Neural progenitor cell (in vitro differentiated cells): Measurements from ENCODE around the gene LDLRAD4. TPM values are rescaled to one million over a fixed set of nuclear protein-coding genes. Genes with fewer than 3 reads are reported as not detected.

ENCODE experiments used
- DNase-seq: peaks from one replicate; pipeline ENCODE4 v3.0.0-alpha.2; 2016; ENCODE audit warnings: low spot score
- H2AFZ ChIP-seq: fragments of 200-600 bp; sonication (generic); replicated peaks from 2 replicates; pipeline ENCODE4 v1.6.1; 2016; ENCODE audit warnings: antibody characterized with exemption
- H3F3A ChIP-seq: fragments of 200-600 bp; sonication (generic); 2 replicates; pipeline ENCODE4 v1.6.1; 2016; ENCODE audit warnings: antibody characterized with exemption, low read depth
- H3K27ac ChIP-seq: fragments of 200-600 bp; sonication (generic); 2 replicates; pipeline ENCODE4 v1.5.1; 2016; ENCODE audit warnings: mild to moderate bottlenecking
- H3K27me3 ChIP-seq: fragments of 200-600 bp; sonication (generic); 2 replicates; pipeline ENCODE4 v1.6.1; 2016; ENCODE audit warnings: mild to moderate bottlenecking, moderate library complexity
- H3K36me3 ChIP-seq: fragments of 200-600 bp; sonication (generic); 2 replicates; pipeline ENCODE4 v1.5.1; 2016
- H3K4me1 ChIP-seq: fragments of 200-600 bp; sonication (generic); 2 replicates; pipeline ENCODE4 v1.6.1; 2016; ENCODE audit warnings: mixed run types
- H3K4me2 ChIP-seq: fragments of 200-600 bp; sonication (generic); 2 replicates; pipeline ENCODE4 v1.6.1; 2016
- H3K4me3 ChIP-seq: fragments of 200-600 bp; sonication (generic); 2 replicates; pipeline ENCODE4 v1.5.1; 2016
- H3K79me2 ChIP-seq: fragments of 200-600 bp; sonication (generic); 2 replicates; pipeline ENCODE4 v1.6.1; 2016; ENCODE audit warnings: low read depth
- H3K9ac ChIP-seq: fragments of 200-600 bp; sonication (generic); 2 replicates; pipeline ENCODE4 v1.6.1; 2016
- H3K9me3 ChIP-seq: fragments of 200-600 bp; sonication (generic); 2 replicates; pipeline ENCODE4 v1.5.1; 2016; ENCODE audit warnings: low read depth
- H4K20me1 ChIP-seq: fragments of 200-600 bp; sonication (generic); 2 replicates; pipeline ENCODE4 v1.6.1; 2016; ENCODE audit warnings: low read depth
- H3K27ac Mint-ChIP-seq: 3 replicates; pipeline ENCODE4 v1.8.0; 2021; ENCODE audit warnings: mixed read lengths
- H3K27me3 Mint-ChIP-seq: 2 replicates; pipeline ENCODE4 v1.8.0; 2022; ENCODE audit warnings: low read depth, mild to moderate bottlenecking, inconsistent platforms, moderate library complexity, mixed read lengths; ENCODE audit not compliant: insufficient read depth
- H3K36me3 Mint-ChIP-seq: 3 replicates; pipeline ENCODE4 v1.8.0; 2021; ENCODE audit warnings: mixed read lengths
- H3K4me1 Mint-ChIP-seq: 3 replicates; pipeline ENCODE4 v1.8.0; 2021; ENCODE audit warnings: mixed read lengths
- H3K4me3 Mint-ChIP-seq: 3 replicates; pipeline ENCODE4 v1.8.0; 2021; ENCODE audit warnings: mild to moderate bottlenecking, moderate library complexity, mixed read lengths
- H3K9me3 Mint-ChIP-seq: 3 replicates; pipeline ENCODE4 v1.8.0; 2020; ENCODE audit warnings: mixed read lengths
- EZH2 ChIP-seq: fragments of 200-600 bp; sonication (generic); IDR thresholded peaks from 2 replicates; pipeline ENCODE4 v1.6.1; 2017; ENCODE audit warnings: antibody characterized with exemption, mild to moderate bottlenecking, moderate library complexity
- EZH2phosphoT487 ChIP-seq: fragments of 200-600 bp; sonication (generic); IDR thresholded peaks from 2 replicates; pipeline ENCODE4 v1.6.1; 2017; ENCODE audit warnings: antibody characterized with exemption
- total RNA-seq: library from RNA; depleted of rRNA; stranded (reverse); fragments of >200 nt; gene quantifications from 2 replicates; pipeline ENCODE4 v1.2.3, GENCODE V29; 2015; ENCODE audit warnings: low replicate concordance
- TF ChIP-seq, protein P1 (sequence below): fragments of 200-600 bp; sonication (generic); IDR thresholded peaks from 2 replicates; pipeline ENCODE4 v1.5.1; 2017; ENCODE audit warnings: antibody characterized with exemption, mild to moderate bottlenecking

LDLRAD4 gene
- total RNA-seq, 1 donor from 2014 or later: 0.65 TPM

- Histone ChIP-seq H3K9me3 (no peaks in the 10 kb centered on the region), H3K36me3 (no peaks in the 10 kb centered on the region), H2AFZ (no peak overlapping the region), H4K20me1 (no peaks in the 10 kb centered on the region), H3K4me1 (no peaks in the 10 kb centered on the region), H3F3A (no peaks in the 10 kb centered on the region), H3K4me2 (no peak overlapping the region), H3K4me3 (no peak overlapping the region), H3K27me3 (no peaks in the 10 kb centered on the region), H3K27ac (no peak overlapping the region), H3K9ac (no peak overlapping the region), H3K79me2 (no peaks in the 10 kb centered on the region)
- Mint-ChIP-seq H3K36me3 (no peaks in the 10 kb centered on the region), H3K27ac (no peak overlapping the region), H3K27me3 (peaks cover 2% of the 10 kb centered on the region), H3K4me3 (no peak overlapping the region), H3K4me1 (peaks cover 2% of the 10 kb centered on the region), H3K9me3 (peaks cover 2% of the 10 kb centered on the region)
- DNase-seq: no peak
- no peak for TF ChIP-seq EZH2
- TF ChIP-seq, protein P1, sequence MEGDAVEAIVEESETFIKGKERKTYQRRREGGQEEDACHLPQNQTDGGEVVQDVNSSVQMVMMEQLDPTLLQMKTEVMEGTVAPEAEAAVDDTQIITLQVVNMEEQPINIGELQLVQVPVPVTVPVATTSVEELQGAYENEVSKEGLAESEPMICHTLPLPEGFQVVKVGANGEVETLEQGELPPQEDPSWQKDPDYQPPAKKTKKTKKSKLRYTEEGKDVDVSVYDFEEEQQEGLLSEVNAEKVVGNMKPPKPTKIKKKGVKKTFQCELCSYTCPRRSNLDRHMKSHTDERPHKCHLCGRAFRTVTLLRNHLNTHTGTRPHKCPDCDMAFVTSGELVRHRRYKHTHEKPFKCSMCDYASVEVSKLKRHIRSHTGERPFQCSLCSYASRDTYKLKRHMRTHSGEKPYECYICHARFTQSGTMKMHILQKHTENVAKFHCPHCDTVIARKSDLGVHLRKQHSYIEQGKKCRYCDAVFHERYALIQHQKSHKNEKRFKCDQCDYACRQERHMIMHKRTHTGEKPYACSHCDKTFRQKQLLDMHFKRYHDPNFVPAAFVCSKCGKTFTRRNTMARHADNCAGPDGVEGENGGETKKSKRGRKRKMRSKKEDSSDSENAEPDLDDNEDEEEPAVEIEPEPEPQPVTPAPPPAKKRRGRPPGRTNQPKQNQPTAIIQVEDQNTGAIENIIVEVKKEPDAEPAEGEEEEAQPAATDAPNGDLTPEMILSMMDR: no peak
- TF ChIP-seq EZH2phosphoT487: no peak
Observed at GRCh38 chr18:13405305-13406038, 186.9 kb downstream of the LDLRAD4 start.

DNA sequence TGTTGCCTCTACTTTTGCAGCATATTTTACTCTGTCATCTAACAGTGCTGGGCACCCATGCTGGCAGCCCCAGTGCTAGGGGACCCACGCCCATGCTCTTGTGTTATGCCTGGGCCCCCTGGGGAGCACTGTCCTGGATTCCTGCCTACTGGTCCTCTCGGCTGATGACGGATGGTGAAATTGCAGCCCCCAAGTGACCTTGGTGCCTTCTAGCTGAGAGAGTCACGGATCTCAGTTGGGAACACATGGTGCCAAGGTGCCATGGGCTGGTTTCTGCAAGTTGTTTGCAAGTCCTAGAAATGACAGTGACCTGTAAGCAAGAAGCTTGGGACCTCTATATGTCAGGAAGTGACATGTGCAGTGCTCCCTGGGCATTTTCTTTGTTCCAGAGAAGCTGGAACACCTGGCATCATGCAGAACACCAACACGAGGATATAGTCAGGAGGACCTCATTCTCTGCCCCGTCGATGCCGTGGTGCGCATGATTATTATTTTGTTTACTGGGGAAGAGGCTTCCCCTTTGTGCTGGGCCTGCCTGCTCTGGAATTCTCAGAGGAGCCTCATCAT is 187.6 kb downstream of the LDLRAD4 start:
- no peak overlapping the region for H3K27ac Mint-ChIP-seq
- no peaks in the 10 kb centered on the region for H4K20me1 ChIP-seq
- H3K4me3 ChIP-seq: no peak overlapping the region
- no peaks in the 10 kb centered on the region for H3K36me3 Mint-ChIP-seq
- H3K4me1 Mint-ChIP-seq: peaks cover 2% of the 10 kb centered on the region
- no peak overlapping the region for H2AFZ ChIP-seq
- no peaks in the 10 kb centered on the region for H3K36me3 ChIP-seq
- TF ChIP-seq EZH2phosphoT487 (no peak), EZH2 (no peak)
- TF ChIP-seq, protein P1: no peak
- no peaks in the 10 kb centered on the region for H3K4me1 ChIP-seq
- no peak overlapping the region for H3K27ac ChIP-seq
- H3K9me3 Mint-ChIP-seq: peaks cover 4% of the 10 kb centered on the region
- no peak overlapping the region for H3K9ac ChIP-seq
- peaks cover 2% of the 10 kb centered on the region for H3K27me3 Mint-ChIP-seq
- no peak for DNase-seq
- H3K4me3 Mint-ChIP-seq: no peak overlapping the region
- H3K27me3 ChIP-seq: no peaks in the 10 kb centered on the region
- H3K4me2 ChIP-seq: no peak overlapping the region
- no peaks in the 10 kb centered on the region for H3K79me2 ChIP-seq
- no peaks in the 10 kb centered on the region for H3K9me3 ChIP-seq
- no peaks in the 10 kb centered on the region for H3F3A ChIP-seq

- Histone ChIP-seq H3K9me3 (no peaks in the 10 kb centered on the region), H3K4me2 (no peak overlapping the region), H3K4me3 (no peak overlapping the region), H3K27ac (no peak overlapping the region), H3K9ac (no peak overlapping the region), H2AFZ (no peak overlapping the region), H3K36me3 (no peaks in the 10 kb centered on the region), H3K4me1 (no peaks in the 10 kb centered on the region), H3K27me3 (no peaks in the 10 kb centered on the region), H3K79me2 (no peaks in the 10 kb centered on the region), H4K20me1 (no peaks in the 10 kb centered on the region), H3F3A (no peaks in the 10 kb centered on the region)
- no peak for DNase-seq
- Mint-ChIP-seq H3K4me3 (no peak overlapping the region), H3K4me1 (peaks cover 2% of the 10 kb centered on the region), H3K36me3 (no peaks in the 10 kb centered on the region), H3K27me3 (peaks cover 2% of the 10 kb centered on the region), H3K27ac (no peak overlapping the region), H3K9me3 (peaks cover 4% of the 10 kb centered on the region)
- no peak for TF ChIP-seq EZH2
Observed at GRCh38 chr18:13406736-13407135, 188.2 kb downstream of the LDLRAD4 start.

- H3K79me2 ChIP-seq: no peaks in the 10 kb centered on the region
- H3K9ac ChIP-seq: no peak overlapping the region
- H3K4me1 Mint-ChIP-seq: peaks cover 2% of the 10 kb centered on the region
- H3K27me3 ChIP-seq: no peaks in the 10 kb centered on the region
- TF ChIP-seq EZH2phosphoT487 (no peak), EZH2 (no peak)
- TF ChIP-seq, protein P1: no peak
- no peaks in the 10 kb centered on the region for H3K9me3 ChIP-seq
- no peak overlapping the region for H3K27ac ChIP-seq
- no peak overlapping the region for H3K27ac Mint-ChIP-seq
- no peaks in the 10 kb centered on the region for H3K4me1 ChIP-seq
- H3F3A ChIP-seq: no peaks in the 10 kb centered on the region
- H3K4me3 Mint-ChIP-seq: no peak overlapping the region
- H3K36me3 Mint-ChIP-seq: no peaks in the 10 kb centered on the region
- no peak overlapping the region for H3K4me2 ChIP-seq
- no peaks in the 10 kb centered on the region for H3K36me3 ChIP-seq
- DNase-seq: no peak
- no peak overlapping the region for H3K4me3 ChIP-seq
- no peaks in the 10 kb centered on the region for H4K20me1 ChIP-seq
- no peak overlapping the region for H2AFZ ChIP-seq
- no peaks in the 10 kb centered on the region for H3K27me3 Mint-ChIP-seq
- peaks cover 8% of the 10 kb centered on the region for H3K9me3 Mint-ChIP-seq
Observed at GRCh38 chr18:13407484-13407883, 188.9 kb downstream of the LDLRAD4 start.
